GM18507 (cell line): ENCODE data around the gene CRADD.

Experiments
- DNase-seq: peaks from one replicate; pipeline ENCODE4 v3.0.0; 2011; ENCODE audit warnings: low read depth; ENCODE audit not compliant: insufficient read length; ENCODE audit errors: extremely low spot score
- FAIRE-seq: peaks from 2 replicates; lab custom pipeline; 2011; peaks lifted over from hg19 to GRCh38; lab: Jason Lieb, UNC

CRADD gene

GRCh38 chr12:93938317-93938716, 261.1 kb downstream of the CRADD start:
- no peak for FAIRE-seq
- no peak for DNase-seq

GRCh38 chr12:93938931-93939330, 261.8 kb downstream of the CRADD start:
- FAIRE-seq (no peak), DNase-seq (no peak)

GRCh38 chr12:93939641-93940325, 262.6 kb downstream of the CRADD start:
- no peak for DNase-seq
- FAIRE-seq, result no peak

GRCh38 chr12:93943780-93944179, 266.6 kb downstream of the CRADD start:
- FAIRE-seq (no peak), DNase-seq (no peak)

- FAIRE-seq (no peak), DNase-seq (no peak)
Observed at GRCh38 chr12:93944201-93944600, 267.0 kb downstream of the CRADD start.
